Femur (tissue), 1 donor: ENCODE results near the gene FBXL3.

Experiments
- DNase-seq: peaks from one replicate; pipeline ENCODE4 v3.0.0-alpha.2; 2017

Gene FBXL3

GRCh38 chr13:77026861-77027621 is at the start of gene FBXL3:
TSS of gene FBXL3 (minus strand) at chr13:77027159. CDS start at chr13:77021860, 5,299 bp downstream.
- DNase-seq: peak; percentile 94

GRCh38 chr13:77067519-77067918 is 40.6 kb upstream of the FBXL3 start:
- DNase-seq: no peak

- no peak for DNase-seq
These were observed 38.6 kb upstream of the FBXL3 start for GRCh38 chr13:77065461-77066147.

- no peak for DNase-seq
These were observed 35.1 kb upstream of the FBXL3 start for GRCh38 chr13:77062097-77062496.

GRCh38 chr13:77061362-77061761 is 34.4 kb upstream of the FBXL3 start:
- no peak for DNase-seq

- no peak for DNase-seq
These were observed 29.9 kb upstream of the FBXL3 start for GRCh38 chr13:77056886-77057285.

GRCh38 chr13:77056382-77056781 is 29.4 kb upstream of the FBXL3 start:
- DNase-seq: no peak

- DNase-seq: no peak
These were observed 28.2 kb upstream of the FBXL3 start for GRCh38 chr13:77055158-77055557.

- no peak for DNase-seq
These were observed 26.2 kb upstream of the FBXL3 start for GRCh38 chr13:77053192-77053591.

- DNase-seq: no peak
These were observed 21.7 kb upstream of the FBXL3 start for GRCh38 chr13:77048681-77049080.

- no peak for DNase-seq
These were observed 20.8 kb upstream of the FBXL3 start for GRCh38 chr13:77047649-77048343.

GRCh38 chr13:77042566-77043177 is 15.7 kb upstream of the FBXL3 start:
- DNase-seq: no peak

- DNase-seq: no peak
These were observed 13.9 kb upstream of the FBXL3 start for GRCh38 chr13:77040835-77041234.

GRCh38 chr13:77040076-77040475 is 13.1 kb upstream of the FBXL3 start:
- DNase-seq: no peak

GRCh38 chr13:77038907-77039480 is 12.0 kb upstream of the FBXL3 start:
- no peak for DNase-seq

GRCh38 chr13:77036279-77036678 is 9.3 kb upstream of the FBXL3 start:
- DNase-seq: no peak

- no peak for DNase-seq
These were observed 7.9 kb upstream of the FBXL3 start for GRCh38 chr13:77034881-77035280.

GRCh38 chr13:77033717-77034302 is 6.9 kb upstream of the FBXL3 start:
- DNase-seq: no peak

GRCh38 chr13:77031656-77032243 is 4.8 kb upstream of the FBXL3 start:
- no peak for DNase-seq

GRCh38 chr13:77029436-77029835 is 2.5 kb upstream of the FBXL3 start:
- DNase-seq: no peak

- no peak for DNase-seq
These were observed 1.2 kb upstream of the FBXL3 start for GRCh38 chr13:77028202-77028601.

- peak; percentile 85 for DNase-seq
These were observed 601 bp downstream of the FBXL3 start for GRCh38 chr13:77026255-77026860.
